GM12891 (cell line): ENCODE measurements around the gene TARP.
A peak's percentile ranks its signal among the peaks of the same experiment; 100 is the strongest.
"Not testable (repeated sequence)": the region's sequence is repeated elsewhere in the genome, so short reads cannot be mapped to it uniquely, and the experiment has no call there.

Source experiments
- DNase-seq: peaks from one replicate; pipeline ENCODE4 v3.0.0; 2011; ENCODE audit warnings: low spot score; ENCODE audit not compliant: insufficient read length
- FAIRE-seq: peaks from 2 replicates; lab custom pipeline; 2011; peaks lifted over from hg19 to GRCh38; lab: Jason Lieb, UNC
- PAX5 ChIP-seq: IDR thresholded peaks from 2 replicates; pipeline ENCODE4 v1.6.1; 2011; ENCODE audit warnings: low read length, moderate library complexity, mild to moderate bottlenecking; ENCODE audit not compliant: insufficient read depth, severe bottlenecking
- POLR2A ChIP-seq: IDR thresholded peaks from 2 replicates; pipeline ENCODE4 v1.6.1; 2011; ENCODE audit warnings: low read depth, low read length, control low read depth
- POLR2AphosphoS5 ChIP-seq: IDR thresholded peaks from 2 replicates; pipeline ENCODE4 v1.6.1; 2011; ENCODE audit warnings: low read depth, low read length, control low read depth
- POU2F2 ChIP-seq: IDR thresholded peaks from 2 replicates; pipeline ENCODE4 v1.6.1; 2011; ENCODE audit warnings: low read depth, mild to moderate bottlenecking, control low read depth, low read length, moderate library complexity
- SPI1 ChIP-seq: IDR thresholded peaks from 2 replicates; pipeline ENCODE4 v1.6.1; 2011; ENCODE audit warnings: low read depth, low read length, control low read depth
- TAF1 ChIP-seq: IDR thresholded peaks from 2 replicates; pipeline ENCODE4 v1.6.1; 2011; ENCODE audit warnings: low read depth, low read length, control low read depth

TARP gene

DNA sequence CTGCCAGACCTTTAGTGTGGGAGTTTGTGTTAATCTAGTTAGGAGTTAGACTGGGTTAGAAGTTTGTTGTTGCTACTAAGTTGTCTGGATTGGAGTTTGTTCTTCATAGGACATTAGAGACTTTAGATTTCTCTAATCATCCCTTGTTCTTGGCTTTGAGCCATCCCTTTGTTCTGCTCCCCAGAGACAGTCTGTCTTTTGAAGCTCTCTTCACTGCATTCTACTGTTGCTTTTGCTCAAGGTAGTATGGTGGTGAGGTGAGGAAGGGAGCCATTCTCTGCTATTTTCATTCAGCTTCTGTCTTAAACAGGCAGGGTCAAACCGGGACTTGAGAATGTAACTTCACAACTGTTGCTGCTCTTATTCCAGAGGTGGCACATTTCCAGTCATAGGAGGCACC lies 10.4 kb upstream of the TARP start:
- no peak for TF ChIP-seq POLR2A
- TF ChIP-seq TAF1 = no peak
- no peak for TF ChIP-seq PAX5
- no peak for TF ChIP-seq SPI1
- TF ChIP-seq POLR2AphosphoS5 = no peak
- TF ChIP-seq POU2F2 = no peak
- DNase-seq (no peak), FAIRE-seq (peak; percentile 85)

DNA sequence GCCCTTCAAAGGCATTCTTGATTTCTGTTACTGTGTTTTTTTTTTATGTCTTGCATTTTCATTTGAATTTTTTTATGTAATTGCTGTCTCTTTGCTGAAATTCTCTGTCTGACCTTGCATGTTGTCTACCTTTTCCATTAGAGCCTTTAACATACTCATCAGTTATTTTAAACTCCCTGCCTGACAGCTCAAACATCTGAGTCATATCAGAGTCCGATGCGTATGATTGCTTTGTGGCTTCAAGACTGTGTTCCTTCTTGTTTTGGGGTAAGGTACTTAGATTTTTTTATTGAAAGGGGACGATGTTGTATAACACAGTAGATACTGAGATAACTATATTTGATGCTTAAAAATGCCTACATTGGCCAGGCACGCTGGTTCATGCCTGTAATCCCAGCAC lies 9.7 kb upstream of the TARP start:
- TF ChIP-seq POLR2AphosphoS5 (no peak), POU2F2 (no peak), POLR2A (no peak), PAX5 (no peak), TAF1 (no peak), SPI1 (no peak)
- FAIRE-seq (peak; percentile 16), DNase-seq (no peak)

DNA sequence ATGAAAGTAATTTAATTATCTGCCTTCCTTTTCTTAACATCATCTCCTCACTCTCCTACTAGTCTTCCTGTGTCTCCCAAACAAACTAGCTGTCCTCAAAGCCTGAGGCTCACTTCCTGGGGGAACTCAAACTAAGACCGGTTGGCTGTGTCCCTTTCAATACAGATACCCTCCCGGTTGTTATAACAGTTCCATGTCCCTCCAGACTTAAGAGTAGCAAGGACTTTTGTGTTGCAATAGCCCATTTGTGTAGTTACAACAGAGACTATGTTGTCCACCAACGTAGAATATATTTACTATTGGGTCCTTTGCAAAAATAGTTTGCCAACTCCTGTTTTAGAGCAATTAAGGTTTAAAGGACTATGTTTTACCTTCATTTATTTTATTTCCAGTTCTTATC lies 8.6 kb upstream of the TARP start:
- no peak for FAIRE-seq

DNA sequence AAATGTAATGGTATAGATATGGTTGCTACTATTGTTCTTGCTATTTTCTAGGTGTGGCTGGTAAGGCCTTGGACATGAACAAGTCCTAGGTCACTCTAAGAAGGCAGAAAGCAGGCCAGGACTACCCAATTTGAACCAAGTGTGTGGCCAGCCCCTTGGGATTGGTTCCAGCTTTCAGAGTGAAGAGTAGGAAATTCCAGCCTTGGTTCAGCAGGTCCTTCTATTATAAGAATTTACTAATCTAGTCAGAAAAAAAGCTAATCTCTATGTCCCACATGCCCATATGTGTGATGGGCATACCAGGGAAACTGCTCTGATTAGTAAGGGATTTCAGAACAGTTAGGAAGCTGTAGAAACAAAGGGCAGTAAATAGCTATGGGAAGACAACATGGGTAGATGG lies 7.8 kb upstream of the TARP start:
- DNase-seq (no peak), FAIRE-seq (no peak)
- TF ChIP-seq SPI1 (no peak), POLR2AphosphoS5 (no peak), TAF1 (no peak)

More for the DNA sequence above, 8.6 kb upstream of the TARP start:
- no peak for DNase-seq
- TF ChIP-seq POLR2AphosphoS5 = no peak
- no peak for TF ChIP-seq SPI1
- no peak for TF ChIP-seq POLR2A
- TF ChIP-seq POU2F2 = no peak
- TF ChIP-seq PAX5 = no peak
- TF ChIP-seq TAF1 = no peak

DNA sequence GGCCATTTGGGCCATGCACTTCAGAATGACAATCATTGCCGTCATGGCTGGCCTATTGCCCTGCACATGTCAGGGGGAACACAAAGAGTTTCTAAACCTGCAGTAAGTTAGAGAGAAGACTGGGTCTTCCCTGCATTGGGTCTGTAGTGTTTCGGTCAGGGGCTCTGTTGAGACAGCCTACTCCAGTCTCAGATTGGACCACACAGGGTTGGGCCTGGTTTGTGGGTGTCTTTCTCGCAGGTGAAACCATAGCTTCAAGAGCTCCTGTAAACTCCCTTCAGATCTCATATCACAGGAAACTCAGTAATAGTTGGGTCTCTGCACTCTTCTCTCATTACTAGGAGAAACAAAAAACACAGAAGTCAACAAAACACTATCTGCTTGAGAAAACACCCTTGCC lies 7.3 kb upstream of the TARP start:
- FAIRE-seq (no peak), DNase-seq (no peak)
- TF ChIP-seq TAF1 = no peak
- no peak for TF ChIP-seq SPI1
- TF ChIP-seq PAX5 = no peak
- TF ChIP-seq POLR2A = no peak
- TF ChIP-seq POLR2AphosphoS5 = no peak
- no peak for TF ChIP-seq POU2F2

DNA sequence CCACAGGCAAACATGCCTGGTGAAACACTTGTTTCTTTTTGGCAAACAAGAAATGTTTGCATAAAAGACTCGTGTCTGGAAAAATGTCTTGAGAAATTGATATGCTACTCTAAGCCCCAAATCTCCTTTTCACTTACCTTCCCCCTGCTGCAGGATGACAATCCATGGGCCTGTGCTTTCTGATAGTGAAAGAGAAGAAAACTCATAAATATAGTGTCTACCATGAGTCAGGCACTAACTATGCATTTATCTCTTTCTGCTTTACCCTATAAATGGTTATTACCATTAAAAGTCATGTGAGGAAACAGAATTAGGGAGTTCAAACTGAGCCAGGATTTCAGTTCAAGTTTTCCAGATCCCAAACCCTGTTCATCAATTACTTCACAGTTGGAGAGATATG lies 6.6 kb upstream of the TARP start:
- no peak for DNase-seq
- TF ChIP-seq TAF1 (no peak), SPI1 (no peak), POLR2A (no peak), PAX5 (no peak), POLR2AphosphoS5 (no peak), POU2F2 (no peak)
- FAIRE-seq = no peak

DNA sequence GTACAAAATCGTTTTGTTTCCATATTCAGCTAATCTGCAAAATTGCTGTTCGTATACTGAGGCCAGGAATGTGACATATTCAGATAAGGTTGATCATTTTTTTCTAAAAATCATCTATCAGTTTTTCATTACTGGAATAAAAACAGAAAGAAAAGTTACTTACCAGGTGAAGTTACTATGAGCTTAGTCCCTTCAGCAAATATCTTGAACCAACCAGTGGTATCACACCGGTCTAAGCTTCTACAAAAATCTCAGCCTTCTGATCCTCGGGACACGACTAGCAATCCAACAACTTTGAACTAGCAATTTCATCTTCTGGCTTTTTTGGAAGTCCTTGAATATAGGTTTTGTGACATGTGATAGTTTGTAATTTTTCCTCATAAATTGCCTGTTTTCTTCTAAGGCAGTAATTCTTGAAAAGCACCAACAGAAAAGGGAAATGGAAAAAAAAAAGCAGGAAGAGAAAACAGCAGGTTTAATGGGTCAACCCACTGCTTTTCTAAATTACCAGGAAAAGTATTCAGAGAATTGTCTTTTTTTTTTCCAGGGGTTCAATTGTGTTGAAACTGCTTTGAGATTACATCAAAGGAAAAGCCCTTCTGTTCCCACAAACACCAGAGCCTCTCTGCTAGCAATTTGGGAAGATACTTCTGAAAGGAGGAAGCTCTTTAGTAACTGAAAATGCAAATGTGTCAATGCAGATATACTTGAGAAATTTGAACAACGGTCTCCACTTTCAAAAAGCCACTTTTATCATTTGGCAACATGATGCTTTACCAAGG lies 2.9 kb upstream of the TARP start:
- FAIRE-seq = peak; percentile 9
- no peak for TF ChIP-seq POU2F2
- TF ChIP-seq SPI1 = no peak
- TF ChIP-seq POLR2AphosphoS5 = no peak
- TF ChIP-seq POLR2A = no peak
- TF ChIP-seq PAX5 = no peak
- TF ChIP-seq TAF1 = no peak
- no peak for DNase-seq

DNA sequence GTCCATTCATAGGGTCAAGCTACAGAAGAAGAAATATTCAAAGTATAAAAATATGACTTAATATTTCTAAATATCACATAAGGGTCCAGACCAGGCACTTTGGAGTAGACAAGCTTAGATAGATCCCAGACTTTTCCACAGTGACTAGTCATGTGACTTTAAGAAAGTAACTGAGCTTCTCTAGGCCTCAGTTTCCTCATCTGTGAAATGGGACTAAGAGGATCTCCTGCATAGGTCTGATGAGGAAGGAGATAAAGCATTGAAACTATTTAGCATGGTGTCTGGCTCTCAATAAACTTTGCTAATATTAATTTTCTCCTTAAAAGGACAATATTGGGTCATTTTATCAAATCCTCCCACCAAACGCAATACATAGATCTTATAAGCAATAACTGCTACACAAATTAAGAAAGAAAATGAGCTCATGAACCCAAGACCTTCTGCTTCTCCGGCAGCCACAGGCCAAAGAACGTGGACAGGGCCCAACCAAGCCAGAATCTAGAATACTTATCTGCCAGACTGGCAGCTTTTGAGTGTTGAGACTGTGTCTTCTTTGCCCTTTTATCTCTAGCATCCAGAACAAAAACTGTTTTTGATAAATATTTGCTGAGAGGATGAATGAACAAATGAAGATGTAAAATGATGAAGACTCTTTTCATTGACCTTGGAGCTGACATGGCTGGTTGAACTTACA lies 1.6 kb upstream of the TARP start:
- FAIRE-seq = no peak
- TF ChIP-seq SPI1 = no peak
- no peak for TF ChIP-seq POLR2AphosphoS5
- TF ChIP-seq TAF1 = no peak
- no peak for TF ChIP-seq POU2F2
- no peak for TF ChIP-seq POLR2A
- TF ChIP-seq PAX5 = no peak
- no peak for DNase-seq

DNA sequence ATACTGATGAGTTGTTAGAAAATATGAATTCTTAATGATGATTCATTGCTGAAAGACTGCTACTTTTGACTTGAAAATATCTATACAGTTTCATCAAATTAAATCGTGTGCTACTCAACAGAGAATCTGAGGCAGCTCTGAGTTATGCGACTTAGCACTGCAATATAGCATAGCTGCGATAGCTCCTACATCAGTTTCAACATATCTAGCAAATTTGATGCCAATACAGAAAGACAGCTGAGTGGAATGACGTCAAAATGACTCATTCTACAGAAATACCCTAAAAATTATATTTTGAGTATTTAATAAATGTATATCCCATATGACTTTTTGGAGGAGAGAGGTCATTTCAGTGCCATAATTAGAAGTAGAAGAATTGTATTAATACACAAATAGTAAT lies 1.1 kb upstream of the TARP start:
- TF ChIP-seq TAF1 = no peak
- DNase-seq (no peak), FAIRE-seq (no peak)

DNA sequence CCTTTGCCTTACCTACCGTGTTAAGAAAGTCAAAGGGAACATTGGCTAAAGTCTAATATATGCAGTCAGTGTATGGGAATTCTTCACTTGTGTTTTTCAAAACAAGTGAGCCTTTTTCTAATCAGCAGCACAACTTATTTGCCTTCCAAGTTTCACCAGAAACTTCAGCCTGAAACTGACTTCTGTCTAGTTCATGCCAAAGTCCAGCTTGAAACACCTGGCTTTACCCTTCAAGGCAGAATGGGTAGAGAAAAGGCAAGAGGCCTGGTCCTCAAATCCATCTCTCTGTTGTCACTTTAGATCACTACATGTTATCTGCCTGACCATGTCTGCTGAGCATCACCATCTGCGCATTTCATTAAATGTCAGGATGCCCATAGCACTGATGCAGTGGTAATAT lies 3.0 kb downstream of the TARP start:
- DNase-seq = not testable (repeated sequence)
- FAIRE-seq = peak; percentile 97

DNA sequence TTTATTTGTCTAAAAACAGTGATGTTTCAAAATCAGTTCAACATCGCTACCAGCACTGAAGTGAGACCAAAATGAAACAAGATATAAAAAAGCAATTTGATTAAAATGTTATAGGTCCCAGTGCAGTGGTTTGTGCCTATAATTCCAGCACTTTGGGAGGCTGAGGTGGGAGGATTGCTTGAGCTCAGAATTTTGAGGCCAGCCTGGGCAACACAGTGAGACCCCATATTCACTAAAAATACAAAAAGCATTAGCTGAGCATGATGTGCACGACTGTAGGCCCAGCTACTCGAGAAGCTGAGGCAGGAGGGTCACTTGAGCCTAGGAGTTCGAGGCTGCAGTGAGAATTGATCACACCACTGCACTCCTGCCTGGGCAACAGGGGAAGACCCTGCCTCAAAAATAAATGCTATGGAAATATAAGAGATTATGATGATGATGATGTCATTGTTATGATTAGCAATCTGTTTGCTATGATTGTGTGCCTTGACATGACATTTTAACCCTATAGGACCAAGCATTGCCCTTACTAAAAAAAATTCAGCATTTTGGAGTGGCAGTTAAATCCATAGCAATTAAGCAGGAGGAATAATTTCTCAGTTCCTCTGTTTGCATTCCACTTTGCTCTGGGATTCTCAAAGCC lies 3.6 kb downstream of the TARP start:
- not testable (repeated sequence) for FAIRE-seq, DNase-seq
